Embryonic facial prominence (tissue), 1 donor: Measurements from ENCODE around the gene MISP.
"Not testable (repeated sequence)": the region's sequence is repeated elsewhere in the genome, so short reads cannot be mapped to it uniquely, and the experiment has no call there.

Source experiments
- DNase-seq: peaks from one replicate; pipeline ENCODE4 v3.0.0-alpha.2; 2016; ENCODE audit errors: extremely low spot score

Gene MISP

DNA sequence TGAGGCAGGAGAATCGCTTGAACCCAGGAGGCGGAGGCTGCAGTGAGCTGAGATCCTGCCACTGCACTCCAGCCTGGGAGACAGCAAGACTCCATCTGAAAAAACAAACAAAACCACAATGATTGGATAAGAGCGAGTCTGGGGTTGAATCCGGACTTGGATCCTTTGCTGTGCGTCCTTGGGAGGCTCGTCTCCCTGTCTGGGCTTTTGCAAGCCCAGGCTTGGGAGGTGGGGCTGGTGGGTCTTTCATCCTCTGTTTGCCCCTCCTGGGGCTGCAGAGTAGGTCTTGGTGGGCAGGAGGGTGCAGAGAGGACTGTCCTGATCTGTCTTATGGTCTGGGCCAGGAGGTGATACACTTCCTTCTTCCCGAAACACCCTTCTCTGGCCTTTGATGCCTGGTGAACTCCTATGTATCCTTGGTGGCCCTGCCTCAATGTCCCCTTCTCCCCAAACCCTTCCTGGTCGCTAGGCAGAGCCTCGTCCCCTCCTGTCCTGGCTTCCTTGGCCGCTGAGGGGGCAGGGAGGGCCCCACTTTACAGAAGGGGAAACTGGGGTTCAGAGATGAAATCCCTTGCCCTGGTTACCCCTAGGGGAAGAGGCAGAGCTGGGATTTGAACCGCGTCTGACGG is 25.3 kb upstream of the MISP start:
- no peak for DNase-seq

DNA sequence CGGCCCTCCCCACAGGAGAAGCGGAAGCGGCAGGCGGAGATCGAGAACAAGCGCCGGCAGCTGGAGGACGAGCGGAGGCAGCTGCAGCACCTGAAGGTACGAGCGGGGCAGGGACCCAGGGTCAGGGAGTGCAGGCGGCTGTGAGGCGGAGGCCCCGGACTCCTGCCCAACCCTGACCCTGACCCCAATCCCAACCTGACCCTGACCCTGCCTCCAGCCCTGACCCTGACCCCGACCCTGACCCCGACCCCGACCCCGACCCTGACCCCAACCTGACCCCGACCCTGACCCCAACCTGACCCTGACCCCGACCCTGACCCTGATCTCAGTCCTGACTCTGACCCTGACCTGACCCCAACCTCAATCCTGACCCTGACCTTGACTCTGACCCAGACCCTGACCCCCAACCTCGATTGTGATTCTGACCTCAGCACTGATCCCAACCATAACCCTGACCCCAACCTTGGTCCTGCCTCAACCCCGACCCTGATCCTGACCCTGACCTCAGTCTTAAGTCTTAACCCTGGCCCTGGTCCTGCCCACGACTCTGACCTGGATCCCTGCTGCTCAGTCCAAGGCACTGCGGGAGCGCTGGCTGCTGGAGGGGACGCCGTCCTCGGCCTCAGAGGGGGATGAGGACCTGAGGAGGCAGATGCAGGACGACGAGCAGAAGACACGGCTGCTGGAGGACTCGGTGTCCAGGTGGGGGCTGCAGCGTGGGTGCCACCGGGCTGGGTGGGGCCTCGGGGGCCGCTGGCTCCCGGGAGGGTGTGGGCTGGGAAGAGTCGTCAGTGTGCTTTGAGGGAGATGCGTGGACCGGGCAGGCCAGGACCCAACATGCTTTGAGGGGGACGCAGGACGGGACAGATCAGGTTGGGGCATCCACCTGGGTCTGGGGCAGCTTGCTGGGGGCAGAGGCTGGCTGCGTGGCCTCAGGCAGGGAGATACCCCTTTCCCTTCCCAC is 23.6 kb upstream of the MISP start:
- DNase-seq, result no peak

DNA sequence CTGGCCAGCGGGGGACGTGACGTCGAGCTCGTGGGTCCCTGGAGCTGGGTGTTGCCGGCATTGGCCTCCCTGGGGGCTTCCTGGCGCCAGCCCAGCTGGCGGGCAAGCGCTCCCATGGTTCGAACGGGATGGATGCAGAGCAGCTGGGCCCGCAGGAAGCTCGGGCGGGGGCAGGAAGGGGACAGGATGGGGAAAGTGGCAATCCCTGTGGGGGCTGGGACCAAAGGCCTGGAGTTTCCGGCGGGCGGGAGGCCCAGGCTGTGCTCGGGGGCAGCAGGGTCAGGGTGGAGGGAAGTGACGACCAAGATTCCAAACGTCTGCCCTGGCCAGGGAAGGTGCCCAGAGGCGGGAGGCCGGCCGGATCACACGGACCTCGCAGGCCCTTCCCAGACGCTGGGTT is 22.9 kb upstream of the MISP start:
- no peak for DNase-seq

DNA sequence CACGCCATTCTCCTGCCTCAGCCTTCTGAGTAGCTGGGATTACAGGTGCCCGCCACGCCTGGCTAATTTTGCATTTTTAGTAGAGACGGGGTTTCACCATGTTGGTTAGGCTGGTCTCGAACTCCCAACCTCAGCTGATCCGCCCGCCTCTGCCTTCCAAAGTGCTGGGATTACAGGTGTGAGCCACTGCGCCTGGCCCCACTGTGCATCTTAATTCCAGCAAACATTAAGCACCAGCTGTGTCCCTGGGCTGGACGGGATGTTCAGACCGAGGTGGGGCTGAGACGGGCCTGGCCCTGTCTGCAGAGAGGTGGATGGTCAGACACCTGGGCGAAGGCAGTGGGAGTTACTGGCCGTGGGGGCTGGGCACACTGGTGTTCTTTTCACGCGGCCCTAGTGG is 21.3 kb upstream of the MISP start:
- DNase-seq, result not testable (repeated sequence)

DNA sequence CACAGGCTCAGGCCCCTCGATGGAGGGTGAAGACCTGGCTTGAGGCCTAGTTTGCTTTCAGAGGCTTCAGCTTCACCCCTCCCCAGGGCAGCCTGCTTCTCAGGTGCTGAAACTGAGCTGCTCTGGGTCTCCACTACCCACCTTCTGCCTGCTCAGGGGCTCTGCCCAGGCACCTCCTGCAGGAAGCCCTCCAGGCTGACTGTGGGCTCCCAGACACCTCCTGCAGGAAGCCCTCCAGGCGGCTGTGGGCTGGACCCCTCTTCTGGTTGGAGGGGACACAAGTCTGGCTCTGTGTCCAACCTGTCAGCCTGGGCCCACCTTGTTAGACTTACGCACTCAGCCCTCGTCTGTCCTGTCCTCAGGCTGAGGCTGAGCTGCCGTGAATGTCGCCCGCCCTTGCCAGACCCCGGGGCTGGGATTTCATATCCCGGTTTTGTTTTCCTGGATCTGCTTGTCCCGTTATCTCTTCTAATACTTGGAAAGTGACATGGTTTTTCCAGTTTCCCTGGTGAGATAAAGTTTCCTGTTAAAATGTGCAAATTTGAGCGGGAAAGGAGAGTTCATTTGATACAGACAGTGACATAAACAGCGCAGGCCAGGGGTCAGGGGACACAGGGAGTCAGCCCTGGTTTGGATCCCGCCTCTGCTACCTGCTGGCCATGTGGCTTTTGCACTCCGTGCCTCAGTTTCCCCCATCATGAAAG is 20.8 kb upstream of the MISP start:
- no peak for DNase-seq

DNA sequence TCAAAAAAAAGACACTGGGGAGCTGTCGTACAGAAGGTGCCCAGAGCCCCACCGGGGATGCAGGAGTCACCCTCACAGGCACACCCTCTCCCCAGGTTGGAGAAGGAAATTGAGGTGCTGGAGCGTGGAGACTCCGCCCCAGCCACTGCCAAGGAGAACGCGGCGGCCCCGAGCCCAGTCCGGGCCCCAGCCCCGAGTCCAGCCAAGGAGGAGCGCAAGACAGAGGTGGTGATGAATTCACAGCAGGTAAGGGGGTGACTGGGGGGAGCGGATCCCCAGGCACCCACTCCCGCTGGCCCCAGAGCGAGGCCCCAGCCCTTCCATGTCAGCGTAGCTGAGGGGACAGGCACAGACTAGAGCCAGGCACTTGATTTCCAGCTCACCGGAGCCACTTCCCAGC is 19.9 kb upstream of the MISP start:
- no peak for DNase-seq

DNA sequence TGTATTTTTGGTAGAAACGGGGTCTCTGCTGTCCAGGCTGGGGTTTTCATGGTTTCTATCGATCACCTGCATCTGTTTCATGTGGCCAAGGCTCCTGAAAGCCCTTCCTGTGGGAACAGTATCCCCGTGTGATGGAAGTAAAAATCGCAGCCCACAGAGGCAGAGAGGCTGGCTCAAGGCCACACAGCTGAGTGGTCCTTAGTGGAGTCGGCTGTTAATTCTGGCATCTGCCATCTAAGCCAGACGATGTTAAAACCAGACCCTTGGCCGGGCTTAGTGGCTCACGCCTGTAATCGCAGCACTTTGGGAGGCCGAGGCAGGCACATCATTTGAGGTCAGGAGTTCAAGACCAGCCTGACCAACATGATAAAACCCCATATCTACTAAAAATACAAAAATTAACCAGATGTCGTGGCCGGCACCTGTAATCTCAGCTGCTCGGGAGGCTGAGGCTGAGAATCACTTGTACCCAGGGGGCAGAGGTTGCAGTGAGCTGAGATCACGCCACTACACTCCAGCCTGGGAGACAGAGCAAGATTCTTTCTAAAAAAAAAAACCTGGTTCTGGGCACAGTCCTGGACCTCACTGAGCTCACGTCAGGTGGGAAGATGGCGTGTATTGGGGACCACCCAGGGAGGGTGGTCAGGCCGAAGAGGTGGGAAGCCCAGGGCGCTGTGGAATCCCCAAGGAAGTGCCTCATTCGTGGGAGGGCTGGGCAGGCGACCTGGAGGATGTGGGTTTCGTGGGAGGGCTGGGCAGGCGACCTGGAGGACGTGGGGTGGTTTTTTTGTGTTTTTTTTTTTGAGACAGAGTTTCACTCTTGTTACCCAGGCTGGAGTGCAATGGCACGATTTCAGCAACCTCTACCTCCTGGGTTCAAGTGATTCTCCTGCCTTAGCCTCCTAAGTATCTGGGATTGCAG is 18.5 kb upstream of the MISP start:
- DNase-seq, result no peak

DNA sequence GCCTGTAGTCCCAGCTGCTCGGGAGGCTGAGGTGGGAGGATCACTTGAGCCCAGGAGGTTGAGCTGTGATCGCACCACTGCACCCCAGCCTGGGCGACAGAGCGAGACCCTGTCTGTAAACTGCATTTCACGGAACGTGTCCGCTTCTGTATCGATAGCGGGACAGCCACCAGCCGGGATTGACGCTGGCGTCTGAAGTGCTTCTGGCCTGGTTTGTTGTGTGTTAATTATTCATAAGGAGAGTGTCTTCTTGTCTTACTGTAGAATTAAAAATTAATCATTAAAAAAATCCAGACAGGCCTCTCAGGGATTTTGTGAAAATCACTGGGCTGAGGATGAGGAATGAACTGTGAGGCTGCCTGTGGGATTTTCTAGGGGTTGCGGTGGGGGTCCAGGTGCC is 16.2 kb upstream of the MISP start:
- DNase-seq, result no peak

DNA sequence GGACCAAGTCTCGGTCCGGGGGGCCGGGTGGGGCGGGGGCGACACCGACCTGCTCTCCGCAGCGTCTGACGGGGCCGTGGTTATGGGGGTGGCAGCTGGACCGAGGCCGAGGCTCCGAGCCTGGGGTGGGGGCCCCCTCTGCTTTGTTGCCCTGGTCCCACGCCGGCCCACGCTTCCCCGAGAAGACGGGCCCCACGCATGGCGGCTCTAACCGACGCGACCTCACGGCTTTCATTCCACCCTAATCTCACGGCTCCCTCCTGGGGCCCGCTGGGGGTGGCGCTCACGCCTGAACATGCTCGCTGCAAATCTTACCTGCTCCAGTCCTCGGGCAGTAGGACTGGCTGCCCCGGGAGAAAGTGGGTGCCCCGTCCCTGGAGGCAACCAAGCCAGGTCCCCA is 14.8 kb upstream of the MISP start:
- no peak for DNase-seq

DNA sequence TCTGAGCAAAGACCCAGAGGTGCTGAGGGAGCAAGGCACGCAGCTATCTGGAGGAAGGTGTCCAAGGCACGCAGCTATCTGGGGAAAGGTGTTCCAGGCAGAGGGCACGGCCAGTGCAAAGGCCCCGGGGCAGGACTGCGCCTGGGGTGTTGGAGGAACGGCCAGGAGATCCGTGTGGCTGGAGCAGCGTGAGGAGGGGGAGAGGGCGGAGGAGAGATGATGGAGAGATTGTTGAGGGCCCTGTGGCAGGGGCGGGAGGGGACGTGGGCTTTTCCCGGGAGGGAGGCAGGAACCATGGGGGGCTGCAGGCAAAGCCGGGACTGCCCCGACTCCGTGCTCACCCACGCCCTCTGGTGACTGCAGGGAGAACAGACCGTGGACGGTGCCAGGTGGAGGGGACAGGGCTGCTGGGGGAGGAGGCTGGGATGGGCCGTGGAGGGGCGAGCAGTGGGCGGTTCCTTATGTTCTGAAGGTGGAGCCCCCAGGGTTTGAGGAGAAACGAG is 13.3 kb upstream of the MISP start:
- no peak for DNase-seq

DNA sequence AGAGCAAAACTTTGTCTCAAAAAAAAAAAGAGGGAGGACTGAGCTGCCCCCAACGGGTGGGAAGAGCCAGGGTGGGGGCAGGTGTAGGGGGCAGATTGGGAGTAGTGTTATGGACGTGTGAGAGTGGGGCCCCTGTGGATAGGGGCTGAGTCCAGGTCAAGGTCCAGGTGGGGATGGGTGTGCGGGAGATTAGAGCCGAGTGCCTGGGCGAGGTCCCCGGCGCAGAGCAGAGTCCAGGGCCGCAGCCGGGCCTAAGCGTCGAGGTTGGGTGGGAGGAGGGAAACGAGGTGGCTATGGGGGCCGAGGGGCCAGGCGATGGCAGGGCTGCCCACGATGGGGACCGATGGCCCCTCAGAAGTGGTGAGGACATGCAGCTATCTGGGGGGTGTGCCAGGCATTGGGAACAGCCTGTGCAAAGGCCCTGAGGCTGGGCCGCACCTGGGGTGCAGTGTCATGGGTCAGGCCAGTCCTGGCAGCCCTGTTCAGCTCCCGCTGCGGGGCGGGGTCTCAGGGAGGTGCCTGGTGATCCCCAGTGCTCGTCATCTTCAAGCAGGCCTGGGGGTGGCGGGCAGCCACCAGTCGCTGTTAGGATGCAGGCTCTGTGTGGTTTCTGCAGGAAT is 12.3 kb upstream of the MISP start:
- DNase-seq, result no peak

DNA sequence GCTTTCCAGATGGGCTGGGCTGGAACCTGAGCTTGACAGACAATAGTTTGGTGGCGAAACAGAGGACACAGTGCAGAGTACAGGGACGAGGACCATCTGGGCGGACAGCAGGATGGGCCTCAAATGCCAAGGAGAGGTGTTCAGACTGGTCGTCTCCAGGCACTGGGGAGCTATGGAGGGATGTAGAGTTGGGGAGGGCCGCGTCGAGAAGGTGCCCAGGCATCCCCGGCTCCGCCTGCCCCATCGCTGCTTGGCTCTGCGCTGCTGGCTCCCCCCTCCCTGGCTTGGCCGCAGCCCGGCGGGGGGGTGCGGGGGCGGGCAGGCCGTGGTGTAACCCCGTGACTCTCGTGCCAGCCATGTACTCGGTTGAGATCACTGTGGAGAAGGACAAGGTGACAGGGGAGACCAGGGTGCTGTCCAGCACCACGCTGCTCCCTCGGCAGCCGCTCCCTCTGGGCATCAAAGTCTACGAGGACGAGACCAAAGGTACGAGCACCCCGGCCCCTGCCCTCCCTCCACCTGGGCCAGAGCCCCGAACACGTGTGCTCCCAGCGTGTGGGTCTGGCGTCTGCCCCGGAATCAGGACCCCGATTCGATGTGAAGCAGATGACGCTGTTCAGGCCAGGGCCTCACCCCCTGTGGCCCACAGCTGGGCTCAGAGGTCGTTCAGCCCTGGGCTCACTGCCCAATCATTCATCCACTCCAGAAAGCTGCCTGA is 10.8 kb upstream of the MISP start:
- DNase-seq, result no peak

DNA sequence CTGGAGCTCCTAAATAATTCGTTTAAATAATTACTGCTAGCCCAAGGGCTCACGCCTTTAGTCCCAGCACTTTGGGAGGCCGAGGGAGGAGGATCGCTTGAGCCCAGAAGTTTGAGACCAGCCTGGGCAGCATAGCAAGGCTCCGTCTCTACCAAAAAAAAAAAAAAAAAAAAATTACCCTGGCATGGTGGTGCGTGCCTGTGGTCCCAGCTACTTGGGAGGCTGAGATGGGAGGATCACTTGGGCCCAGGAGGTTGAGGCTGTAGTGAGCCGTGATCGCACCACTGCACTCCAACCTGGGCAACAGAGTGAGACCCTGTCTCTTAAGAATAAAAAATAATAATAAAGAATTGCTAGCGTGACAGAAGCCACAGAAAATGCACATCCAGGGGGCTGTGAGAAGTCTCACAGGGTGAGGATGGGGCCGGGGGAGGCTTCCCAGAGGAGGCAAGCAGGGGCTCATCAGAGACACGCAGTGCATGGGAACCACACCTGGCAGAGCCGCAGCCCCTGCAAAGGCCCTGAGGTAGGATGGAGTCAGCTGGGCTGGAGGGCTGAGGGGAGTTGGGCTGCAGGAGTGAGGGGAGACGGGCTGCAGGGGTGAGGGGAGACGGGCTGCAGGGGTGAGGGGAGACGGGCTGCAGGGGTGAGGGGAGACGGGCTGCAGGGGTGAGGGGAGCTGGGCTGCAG is 10.0 kb upstream of the MISP start:
- not testable (repeated sequence) for DNase-seq

DNA sequence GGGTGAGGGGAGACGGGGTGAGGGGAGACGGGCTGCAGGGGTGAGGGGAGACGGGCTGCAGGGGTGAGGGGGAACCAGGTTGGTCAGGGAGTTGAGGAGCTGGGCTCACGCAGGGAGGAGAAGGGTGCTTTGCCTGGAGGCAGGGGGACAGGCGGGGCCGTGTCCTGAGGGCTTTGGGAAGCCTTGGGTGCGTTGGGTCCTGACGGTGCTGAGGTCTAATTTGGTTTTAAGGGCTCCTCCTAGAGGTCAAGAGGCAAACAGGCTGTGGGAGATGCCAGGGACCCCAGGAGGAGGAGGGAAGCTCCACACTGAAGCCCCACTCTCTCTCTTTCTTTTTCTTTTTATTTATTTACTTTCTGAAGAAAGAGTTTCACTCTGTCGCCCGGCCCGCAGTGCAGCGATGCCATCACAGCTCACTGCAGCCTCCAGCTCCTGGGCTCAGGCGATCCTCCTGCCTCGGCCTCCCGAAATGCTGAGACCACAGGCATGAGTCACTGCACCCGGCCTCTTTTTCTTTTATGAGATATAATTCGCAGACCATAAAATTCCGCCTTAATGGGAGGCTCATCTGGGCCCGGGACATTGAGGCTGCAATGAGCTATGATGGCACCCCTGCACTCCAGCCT is 9.3 kb upstream of the MISP start:
- no peak for DNase-seq

DNA sequence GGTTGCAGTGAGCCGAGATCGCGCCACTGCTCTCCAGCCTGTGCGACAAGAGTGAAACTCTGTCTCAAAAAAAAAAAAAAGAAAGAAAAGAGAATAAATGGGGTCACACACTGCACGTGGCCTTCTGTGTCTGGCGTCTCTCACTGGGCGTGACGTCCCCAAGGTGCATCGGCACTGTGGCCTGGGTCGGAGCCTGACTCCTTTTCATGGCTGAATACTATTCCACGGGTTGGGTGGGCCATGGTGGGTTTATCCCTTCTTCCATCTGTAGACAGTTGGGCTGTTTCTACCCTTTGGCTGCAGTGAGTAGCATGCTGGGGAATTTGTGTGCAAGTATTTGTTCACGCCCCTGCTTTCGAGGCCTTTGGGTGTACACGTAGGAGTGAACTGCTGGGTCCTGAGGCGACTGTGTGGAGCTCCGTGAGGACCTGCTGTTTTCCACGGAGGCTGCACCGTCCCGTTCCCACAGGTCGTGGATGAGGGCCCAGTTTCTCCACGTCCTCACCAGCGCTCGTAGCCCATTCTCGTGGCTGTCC is 8.3 kb upstream of the MISP start:
- no peak for DNase-seq

DNA sequence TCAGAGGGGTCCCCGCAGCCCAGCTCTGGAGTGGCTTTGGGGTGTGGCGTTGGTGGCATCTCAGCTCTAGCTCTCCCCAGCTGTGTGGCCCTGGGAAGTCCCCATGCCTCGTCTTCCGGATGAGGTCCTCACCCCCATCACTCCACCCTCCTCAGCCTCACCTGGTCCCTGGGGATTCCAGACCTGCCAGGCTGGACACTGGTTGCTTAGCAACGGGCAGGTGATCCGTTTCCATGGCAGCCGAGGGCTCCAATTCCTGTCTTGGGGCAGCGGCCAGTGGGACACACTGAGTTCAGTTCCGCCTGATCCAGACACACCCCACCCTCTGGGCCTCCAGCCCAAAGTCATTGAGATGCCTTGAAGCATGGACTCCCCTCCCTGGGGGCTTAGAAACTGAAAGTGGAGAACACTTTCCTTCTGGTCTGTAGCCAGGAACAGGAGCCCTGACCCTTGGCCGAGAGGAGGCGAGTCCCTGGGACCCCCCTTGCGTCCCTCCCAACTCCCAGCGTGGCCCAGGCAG is 7.7 kb upstream of the MISP start:
- DNase-seq, result no peak

DNA sequence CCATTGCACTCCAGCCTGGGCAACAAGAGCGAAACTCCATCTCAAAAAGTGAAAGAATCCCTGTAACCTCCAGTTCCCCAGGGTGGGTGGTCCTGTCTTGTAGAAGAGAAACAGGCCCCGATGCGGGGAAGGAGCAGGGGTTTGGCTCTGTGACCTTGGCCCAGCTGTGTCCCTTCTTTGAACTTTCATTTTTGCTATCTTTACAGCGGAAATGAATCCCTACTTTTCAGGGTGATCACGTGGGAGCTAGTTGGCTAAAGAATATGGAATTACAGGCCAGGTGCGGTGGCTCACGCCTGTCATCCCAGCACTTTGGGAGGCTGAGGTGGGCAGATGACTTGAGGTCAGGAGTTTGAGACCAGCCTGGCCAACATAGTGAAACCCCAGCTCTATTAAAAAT is 5.8 kb upstream of the MISP start:
- DNase-seq, result not testable (repeated sequence)

DNA sequence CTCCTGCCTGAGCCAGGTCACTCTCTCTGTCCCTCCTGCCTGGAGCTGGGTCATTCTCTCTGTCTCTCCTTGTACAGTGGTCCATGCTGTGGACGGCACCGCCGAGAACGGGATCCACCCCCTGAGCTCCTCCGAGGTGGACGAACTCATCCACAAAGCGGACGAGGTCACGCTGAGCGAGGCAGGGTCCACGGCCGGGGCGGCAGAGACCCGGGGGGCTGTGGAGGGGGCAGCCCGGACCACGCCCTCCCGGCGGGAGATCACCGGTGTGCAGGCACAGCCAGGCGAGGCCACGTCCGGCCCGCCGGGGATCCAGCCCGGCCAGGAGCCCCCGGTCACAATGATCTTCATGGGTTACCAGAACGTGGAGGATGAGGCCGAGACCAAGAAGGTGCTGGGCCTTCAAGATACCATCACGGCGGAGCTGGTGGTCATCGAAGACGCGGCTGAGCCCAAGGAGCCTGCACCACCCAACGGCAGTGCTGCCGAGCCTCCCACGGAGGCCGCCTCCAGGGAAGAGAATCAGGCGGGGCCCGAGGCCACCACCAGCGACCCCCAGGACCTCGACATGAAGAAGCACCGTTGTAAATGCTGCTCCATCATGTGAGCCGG is 4.6 kb upstream of the MISP start:
- DNase-seq, result no peak
